KG1 (cell line): Measurements from ENCODE around the gene ZNF835.
A peak's percentile ranks its signal among the peaks of the same experiment; 100 is the strongest.
"Not testable (repeated sequence)": the region's sequence is repeated elsewhere in the genome, so short reads cannot be mapped to it uniquely, and the experiment has no call there.

Experiments used
- DNase-seq: peaks from one replicate; lab custom pipeline; 2025; lab: John Stamatoyannopoulos, UW

The ZNF835 gene

DNA sequence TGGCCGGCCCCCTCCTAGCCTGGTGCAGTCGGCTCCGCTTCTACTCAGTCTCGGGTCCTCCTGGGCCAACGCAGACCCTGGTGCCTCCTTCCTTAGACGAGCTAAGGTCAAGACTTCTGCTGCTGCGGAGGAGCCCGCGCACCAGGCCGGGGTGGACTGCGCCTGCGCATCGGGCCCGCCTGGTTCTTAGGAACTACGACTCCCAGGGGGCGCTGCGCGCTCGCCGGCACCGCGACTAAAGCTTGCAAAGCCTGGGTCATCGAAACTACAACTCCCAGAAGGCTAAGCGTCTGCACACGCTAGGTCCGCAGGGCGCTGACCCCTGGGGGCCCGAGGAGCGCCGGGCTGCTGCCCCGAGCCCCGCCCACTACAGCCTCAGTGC, at the start of gene ZNF835:
Gene ZNF835 (minus strand): TSS at position 145 of the 382 bp plus-strand sequence. CDS start 6,559 bp downstream, outside the sequence.
- DNase-seq = peak; percentile 93

DNA sequence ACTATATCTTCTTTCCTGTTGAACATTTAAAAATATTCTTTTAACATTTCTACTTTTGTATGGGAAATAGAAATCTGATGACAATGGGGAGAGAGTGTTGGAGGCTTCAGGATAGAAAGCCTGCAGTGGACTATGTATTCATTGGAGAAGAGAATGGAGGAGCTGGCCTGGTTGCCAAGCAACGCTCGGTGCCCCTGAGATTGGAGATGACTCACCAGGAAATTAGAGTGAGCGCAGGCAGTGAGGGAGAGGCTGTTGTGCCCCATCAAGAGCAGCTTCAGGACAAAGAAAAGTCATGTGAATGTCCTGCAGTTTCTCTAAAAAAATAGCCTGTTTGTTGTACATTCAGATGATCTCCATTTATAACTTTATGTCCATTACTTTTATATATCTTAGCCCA, 48.7 kb upstream of the ZNF835 start:
- no peak for DNase-seq

DNA sequence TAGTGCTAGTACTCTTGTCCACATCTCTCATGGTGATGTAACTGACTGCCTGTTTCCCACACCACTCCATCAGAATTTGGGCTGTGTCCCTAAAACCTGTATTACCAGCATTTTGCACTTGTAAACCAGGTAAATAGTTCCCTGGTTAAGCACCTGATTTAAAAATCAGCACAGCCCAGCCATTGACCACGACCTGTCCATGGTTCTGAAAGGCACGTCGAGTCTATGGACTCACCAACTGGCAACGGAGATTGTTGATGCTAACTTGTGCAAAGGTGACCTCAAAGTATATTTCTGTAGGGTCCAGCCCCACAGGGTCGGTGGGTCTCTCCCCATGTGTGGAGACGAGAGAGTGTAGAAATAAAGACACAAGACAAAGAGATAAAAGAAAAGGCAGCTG, 46.7 kb upstream of the ZNF835 start:
- no peak for DNase-seq

DNA sequence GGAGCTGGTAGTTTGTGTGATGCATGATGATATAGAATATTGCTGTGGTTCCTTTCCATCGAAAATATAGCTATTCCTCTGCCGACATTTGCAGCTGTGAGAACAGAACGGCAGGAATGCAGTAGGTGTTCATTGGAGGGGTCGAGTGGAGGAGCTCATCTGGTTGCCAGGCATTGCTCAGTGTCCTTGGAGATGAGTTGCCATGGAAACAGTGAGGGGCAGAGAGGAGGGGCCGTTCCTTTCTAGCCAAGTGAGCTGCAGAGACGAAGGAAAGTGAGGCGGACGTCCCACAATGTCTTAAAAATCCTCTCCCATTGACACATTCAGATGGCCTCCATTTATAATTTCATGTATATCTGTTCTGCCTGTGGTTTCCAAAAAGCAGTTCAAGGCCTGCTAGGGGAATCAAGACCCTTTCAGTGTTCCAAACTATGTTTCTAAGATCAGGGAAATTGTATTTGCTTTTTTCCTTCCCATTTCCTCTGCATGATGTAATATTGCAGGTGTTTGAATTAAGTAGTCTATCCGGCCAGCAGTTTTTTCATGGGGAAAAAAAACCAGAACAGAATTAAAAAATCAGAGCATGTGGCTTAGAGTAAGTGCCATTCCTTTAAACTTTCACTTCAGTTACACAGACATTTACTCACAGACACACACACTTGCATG, 41.2 kb upstream of the ZNF835 start:
- no peak for DNase-seq

DNA sequence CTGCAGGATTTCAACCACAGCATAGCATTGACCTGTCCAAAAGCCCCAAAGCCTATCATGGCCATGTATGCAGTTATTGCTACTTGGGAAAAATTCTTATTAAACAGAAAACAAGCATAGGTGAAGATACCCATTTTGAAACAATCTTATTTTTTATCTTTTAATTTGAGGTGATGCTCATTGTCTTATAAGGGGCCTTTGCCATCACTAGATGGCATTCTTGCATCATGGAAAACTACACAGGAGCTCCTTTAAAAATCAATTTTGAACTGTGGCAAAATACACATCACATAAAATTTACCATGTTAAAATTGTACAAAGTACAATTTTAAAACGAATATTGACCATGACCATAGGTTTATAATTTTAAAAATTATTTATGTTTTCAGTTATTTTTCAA, 38.9 kb upstream of the ZNF835 start:
- DNase-seq = no peak

DNA sequence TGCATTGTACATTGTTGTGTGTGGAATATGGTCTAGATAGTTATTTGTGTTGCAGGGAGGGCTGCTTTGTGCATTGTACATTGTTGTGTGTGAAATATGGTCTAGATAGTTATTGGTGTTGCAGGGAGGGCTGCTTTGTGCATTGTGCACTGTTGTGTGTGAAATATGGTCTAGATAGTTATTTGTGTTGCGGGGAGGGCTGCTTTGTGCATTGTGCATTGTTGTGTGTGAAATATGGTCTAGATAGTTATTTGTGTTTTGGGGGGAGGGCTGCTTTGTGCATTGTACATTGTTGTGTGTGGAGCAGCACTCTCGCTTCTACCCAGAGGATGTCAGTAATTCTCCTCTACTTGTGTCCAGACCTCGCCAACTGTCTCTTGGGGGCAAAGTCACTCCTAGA, 36.3 kb upstream of the ZNF835 start:
- no peak for DNase-seq

DNA sequence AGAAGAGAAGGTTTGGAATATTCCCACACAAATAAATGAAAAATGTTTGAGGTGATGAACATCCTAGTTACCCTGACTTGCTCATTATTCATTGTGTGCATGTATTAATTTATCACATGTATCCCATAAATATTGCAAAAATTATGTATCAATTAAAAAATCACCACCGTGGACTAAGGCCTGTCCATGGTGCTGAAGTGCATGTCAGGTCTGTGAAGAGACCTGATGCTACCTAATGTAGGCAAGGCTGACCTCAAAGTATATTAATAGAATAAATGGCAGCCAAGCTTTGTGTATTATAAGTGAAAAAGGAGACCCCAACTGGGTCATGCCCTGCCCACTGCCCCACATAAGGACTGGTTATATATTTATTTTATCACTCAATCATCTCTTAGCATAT, 34.4 kb upstream of the ZNF835 start:
- DNase-seq = no peak

DNA sequence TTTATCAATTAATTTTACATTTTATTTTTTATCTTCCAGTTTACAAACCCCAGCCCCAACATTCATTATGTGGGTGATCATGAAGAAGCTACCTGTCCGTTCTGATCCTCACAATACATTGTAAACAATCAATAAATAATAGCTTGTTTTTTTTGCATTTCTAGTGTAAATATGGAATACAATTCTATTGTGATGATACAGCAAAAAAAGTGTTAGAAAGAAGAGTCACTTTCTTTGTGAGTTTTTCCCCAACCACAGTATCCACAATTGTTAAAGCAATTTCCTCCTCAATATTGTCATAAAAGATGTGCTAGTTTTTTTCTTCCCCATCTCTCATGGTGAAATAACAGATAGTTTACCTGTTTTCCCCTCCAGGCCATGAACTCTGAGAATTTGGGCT, 30.3 kb upstream of the ZNF835 start:
- DNase-seq = no peak

DNA sequence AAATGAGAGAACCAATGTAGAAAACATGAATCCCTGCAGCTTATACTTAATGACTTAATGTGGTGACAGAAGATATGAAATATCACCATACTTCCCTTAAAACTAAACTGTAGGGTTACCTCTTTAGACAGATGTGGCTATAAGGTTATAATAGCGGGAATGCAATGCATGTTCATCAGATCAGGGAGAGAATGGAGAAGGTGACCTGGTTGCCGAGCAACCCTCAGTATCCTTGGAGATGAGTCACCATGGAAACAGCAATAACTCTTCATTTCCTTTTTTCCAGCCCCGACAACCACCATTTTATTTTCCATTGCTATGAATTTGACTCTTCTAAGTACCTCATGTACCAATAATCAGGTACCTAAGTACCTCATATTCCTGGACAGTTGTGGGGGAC, 28.0 kb upstream of the ZNF835 start:
- DNase-seq = no peak

DNA sequence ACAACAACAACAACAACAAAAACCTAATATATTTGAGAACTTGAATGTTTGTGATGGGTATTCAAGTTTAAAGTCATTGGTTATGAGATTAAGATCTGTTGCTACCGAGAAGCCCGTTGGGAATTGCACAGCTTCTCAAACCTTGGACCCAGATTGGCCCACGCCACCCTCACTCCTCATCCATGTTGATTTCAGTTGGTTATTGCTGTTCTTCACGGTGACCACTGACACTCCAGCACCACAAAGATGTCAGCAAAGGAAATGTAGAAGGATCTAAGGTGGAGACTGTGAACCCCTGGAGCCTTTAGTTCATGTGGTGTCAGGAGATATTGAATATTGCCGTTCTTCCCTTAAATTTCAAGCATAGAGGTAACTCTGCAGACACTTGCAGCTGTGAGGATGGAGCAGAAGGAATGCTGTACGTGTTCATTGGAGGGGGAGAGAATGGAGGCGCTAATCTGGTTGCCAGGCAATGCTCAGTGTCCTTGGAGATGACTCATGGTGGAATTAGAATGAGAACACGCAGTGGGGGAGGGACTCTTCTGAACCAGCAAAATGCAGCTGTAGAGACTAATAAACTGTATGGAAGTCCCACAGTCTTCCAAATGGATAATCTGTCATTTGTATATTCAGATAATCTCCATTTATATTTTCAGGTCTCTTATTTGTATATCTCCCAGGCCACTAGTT, 20.8 kb upstream of the ZNF835 start:
- no peak for DNase-seq

DNA sequence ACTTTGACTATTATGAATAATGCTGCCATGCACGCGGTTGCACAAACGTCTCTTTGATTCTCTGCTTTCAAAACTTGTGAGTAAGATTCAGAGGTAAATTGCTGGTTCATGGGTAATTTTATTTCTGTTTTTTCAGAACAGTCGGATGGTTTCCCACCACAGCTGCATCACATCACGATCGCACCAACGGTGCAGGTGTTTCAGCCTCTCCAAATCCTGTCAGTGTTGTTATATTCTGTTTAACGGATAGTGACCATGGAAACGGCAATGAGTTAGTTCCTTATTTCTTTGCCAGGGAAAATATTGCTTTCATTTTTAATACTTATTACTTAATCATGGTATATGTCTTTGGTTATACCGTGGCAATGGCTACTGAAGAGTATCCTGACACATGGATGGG, 19.1 kb upstream of the ZNF835 start:
- peak; percentile 2 for DNase-seq

DNA sequence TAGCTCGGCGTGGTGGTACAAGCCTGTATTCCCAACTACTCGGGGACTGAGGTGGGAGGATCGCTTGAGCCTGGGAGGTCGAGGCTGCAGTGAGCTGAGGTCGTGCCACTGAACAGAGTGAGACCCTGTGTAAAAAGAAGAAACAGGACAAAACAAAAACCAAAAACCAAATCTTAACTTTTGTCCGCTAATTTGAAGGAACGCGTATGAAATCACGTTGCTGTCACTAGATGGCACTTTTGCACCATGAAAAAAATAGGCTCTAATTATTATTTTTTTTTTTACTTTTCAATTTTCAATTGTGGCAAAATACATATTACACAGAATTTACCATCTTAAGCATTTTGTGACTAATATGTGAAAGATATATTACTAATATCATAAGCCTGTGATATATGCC, 17.6 kb upstream of the ZNF835 start:
- DNase-seq = no peak

DNA sequence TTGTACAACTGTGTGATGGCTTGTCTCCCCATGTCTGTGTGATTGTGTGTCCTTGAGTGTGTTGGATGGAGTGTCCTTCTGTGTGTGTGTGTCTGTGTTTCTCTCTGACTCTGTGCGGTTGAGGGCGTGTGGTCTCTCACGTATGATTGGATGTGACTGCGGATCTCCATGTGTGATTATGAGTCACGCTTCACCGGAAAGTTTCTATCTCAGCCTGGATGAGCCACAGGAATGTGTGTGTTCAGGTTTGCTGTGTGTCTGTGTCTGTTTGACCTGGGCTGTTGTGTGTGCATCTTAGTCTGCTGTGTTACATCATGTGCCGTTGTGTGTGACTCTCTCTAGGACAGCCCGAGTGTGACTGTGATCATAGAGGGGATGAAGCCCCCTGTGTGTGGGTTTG, 15.5 kb upstream of the ZNF835 start:
- no peak for DNase-seq

DNA sequence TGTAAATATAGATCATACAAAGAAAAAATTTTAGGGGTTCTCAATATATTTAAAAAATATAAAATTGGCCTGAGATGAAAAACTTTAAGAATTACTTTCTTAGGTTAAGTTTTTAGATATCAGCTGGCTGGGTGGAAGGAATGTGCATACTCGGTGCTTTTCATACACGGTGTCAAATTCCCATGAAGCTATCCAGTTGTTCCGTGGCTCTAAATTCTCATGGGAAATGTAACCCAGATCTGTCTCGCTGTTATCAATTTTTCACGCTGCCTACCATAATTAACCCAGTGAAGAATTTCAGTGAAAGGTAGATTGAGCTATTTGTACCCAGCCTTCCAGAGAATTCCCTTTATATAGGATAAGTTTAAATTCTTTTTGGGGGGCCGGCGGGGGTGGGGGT, 11.6 kb upstream of the ZNF835 start:
- no peak for DNase-seq

DNA sequence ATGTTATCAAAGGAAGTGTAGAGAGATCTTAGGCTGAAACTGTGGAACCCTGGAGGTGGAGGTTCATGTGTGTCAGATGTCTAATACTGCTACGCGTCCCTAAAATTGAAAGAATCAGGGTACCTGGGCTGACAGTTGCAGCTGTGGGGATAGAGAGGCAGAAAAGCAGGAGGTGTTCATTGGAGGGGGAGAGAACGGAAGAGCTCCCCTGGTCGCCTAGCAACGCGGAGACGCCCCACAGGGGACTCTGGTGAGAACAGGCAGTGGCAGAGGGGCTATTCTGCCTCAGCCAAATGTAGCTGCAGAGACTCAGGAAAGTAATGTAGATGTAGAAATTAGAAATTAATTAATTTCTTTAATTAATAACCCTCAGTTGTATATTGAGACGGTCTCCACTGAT, 10.1 kb upstream of the ZNF835 start:
- no peak for DNase-seq

DNA sequence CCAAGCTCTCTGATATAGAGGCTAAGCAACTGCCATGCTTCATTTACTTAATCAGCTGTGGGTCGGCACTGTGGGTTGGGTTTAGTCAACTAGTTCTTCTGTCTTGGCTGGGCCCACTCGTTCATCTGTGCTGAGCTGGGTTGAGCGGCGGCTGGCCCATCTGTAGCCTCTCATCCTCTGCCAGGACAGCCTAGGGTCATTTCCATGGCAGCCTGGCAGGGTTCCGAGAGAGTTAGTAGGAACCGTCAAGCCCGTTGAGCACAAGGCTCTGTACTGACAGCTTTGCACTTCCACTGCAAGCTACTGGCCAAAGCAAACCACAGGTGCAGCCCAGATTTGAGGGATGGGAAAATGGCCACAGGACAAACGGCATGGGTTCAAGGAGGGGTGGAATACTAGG, 6.6 kb upstream of the ZNF835 start:
- DNase-seq = no peak

DNA sequence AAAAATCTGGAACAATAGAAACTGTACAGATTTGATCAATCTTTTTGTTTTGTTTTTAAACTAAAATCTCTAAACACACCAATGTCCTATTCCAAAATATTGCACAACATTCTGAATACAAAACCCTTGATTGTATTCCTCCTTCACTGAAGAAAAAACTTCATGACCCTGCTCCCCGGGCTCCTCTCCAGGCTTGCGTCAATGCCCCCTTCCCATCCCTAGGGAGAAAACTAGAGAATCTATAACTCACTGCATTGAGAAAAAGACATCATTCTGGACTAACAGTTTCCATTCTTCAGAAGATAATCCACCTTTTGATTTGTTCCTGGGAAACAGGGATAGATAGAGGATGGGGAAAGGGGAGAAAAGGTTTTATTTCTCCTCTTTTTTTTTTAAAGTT, 1.1 kb upstream of the ZNF835 start:
- DNase-seq = not testable (repeated sequence)

DNA sequence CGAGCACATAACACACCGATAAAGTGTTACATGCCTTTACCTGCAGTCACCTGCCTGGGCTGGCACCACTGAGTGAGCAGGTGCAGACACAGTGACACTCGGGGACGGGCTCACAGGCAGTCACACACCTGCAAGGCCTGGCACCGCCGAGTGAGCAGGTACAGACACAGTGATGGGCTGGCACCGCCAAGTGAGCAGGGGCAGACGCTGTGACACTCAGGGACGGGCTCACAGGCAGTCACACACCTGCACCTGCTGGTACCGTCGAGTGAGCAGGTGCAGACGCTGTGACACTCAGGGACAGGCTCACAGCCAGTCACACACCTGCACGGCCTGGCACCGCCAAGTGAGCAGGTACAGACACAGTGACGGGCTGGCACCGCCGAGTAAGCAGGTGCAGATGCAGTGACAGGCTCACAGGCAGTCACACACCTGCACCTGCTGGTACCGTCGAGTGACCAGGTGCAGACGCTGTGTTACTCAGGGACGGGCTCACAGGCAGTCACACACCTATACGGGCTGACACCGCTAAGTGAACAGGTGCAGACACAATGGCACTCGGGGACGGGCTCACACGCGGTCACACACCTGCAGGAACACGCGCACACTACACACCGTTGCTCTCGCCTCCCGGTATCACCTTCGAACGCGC, 470 bp downstream of the ZNF835 start:
- no peak for DNase-seq

DNA sequence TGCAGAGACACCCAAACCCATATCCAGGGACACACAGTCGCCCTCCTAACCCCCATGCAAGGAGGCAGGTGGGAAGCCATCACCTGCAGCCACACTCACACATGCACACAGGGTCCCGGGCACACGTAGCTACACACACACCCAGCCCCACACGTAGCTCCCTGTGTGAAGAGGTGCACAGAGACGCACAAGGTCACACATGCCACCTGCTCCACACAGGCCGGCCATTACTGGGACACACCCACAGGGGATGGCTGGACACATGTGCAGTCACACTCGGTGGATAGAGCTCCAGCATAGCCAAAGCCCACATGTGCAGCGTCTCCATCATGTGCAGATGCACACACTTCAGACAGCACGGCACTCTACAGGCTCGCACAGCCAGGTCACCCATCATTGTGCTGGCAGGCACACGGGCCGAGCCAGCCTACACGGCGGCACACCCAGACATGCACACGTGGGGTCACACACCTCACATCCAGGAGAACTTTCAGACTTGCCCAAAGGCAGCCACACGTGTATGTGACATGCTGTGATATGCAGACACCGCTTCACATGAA, 1.1 kb downstream of the ZNF835 start:
- no peak for DNase-seq

DNA sequence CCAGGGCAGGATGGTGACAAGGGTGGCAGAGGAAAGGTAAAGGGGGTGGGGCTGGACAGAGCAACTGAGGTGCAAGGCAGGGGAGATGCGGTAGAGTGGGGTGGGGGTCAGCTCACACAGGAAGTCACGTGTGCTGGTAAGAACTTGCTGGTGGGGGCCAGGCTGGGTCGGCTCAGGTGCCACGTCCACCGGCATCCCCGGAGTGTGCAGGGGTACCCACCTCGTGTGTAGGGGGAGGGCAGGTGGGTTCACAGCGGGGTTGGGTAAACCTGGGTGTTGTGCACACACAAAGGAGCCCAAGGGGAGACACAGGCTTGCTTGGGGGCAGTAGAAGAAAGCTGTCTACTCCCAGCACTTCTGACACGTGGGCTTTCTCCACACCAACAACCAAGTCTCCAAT, 2.9 kb downstream of the ZNF835 start:
- no peak for DNase-seq

DNA sequence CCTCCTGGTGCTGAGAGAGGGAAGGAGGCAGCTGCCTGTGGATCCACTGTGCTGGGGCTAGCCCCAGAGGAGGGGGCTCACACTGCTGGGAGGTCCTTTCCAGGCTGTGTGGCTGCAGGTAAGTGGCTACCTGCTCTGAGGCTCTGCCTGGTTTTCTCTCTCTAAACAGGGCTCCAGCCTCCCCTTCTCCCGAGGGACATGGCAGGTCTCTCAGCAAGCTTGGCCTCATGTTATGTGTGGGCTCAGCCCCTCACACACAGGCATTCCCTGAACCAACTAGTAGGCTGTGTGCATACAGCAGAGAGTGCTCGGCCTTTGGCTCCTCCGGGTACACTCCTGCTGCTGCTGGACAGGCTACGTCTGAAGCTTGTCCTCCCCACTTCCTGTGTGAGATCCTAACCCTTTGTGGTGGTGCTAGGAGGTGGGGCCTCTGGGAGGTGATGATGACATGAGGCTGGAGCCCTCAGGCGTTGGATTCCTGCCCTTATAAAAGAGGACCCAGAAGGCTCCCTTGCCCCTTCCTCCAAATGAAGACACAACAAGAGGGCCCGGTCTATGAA, 4.2 kb downstream of the ZNF835 start:
- DNase-seq = no peak

DNA sequence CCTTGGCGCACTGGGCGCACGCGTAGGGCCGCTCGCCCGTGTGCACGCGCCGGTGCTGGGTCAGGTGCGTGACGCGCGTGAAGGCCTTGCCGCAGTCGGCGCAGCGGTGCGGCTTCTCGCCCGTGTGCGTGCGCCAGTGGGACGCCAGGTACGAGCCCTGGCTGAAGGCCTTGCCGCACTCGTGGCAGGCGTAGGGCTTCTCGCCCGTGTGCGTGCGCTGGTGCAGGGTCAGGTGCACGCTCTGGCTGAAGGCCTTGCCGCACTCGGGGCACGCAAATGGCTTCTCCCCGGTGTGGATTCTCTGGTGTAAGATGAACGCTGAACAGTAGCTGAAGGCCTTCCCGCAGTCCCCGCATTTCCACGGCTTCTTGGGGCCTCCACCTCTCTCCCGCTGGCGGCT, 7.0 kb downstream of the ZNF835 start:
- DNase-seq = no peak

DNA sequence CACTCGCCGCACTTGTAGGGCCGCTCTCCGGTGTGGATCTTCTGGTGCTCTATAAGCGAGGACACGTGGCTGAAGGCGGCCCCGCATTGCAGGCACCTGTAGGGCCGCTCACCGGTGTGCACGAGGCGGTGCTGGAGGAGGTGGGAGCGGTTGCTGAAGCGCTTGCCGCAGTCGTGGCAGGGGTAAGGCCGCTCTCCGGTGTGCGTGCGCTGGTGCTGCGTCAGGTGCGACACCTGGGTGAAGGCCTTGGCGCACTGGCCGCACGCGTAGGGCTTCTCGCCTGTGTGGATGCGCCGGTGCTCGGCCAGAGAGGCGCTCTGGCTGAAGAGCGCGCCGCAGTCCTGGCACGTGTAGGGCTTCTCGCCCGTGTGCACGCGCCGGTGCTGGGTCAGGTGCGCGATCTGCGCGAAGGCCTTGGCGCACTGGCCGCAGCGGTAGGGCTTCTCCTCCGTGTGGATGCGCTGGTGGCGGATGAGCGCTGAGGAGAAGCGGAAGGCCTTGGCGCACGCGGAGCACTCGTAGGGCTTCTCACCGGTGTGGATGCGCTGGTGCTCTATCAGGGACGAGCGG, 7.5 kb downstream of the ZNF835 start:
- DNase-seq = no peak
